CD4-positive, alpha-beta memory T cell (primary cell): Measurements from ENCODE around the gene SESN1. TPM values are rescaled to one million over a fixed set of nuclear protein-coding genes. Genes with fewer than 3 reads are reported as not detected.
A peak's percentile ranks its signal among the peaks of the same experiment; 100 is the strongest.

ENCODE experiments used
- CTCF ChIA-PET: fragments of 350-600 bp; sonication (Branson Sonifier 250); formaldehyde crosslinking; loops from one replicate; lab custom pipeline; 2021; ENCODE audit warnings: inconsistent platforms; ENCODE audit not compliant: partially characterized antibody; lab: Charles Lee
- POLR2A ChIA-PET: fragments of 350-600 bp; sonication (Branson Sonifier 250); formaldehyde crosslinking; loops from one replicate; lab custom pipeline; 2021; ENCODE audit not compliant: partially characterized antibody; lab: Charles Lee
- DNase-seq, 5 donors: peaks; one replicate each; pipeline versions ENCODE4 v3.0.0 to v3.0.0-alpha.2; 2020 to 2022; ENCODE audit warnings: mixed read lengths in 1 of 5
- H3K27ac ChIP-seq: one replicate; pipeline ENCODE4 v1.7.0; 2013; ENCODE audit warnings: low read depth, low read length
- H3K27me3 ChIP-seq: 2 replicates; pipeline ENCODE4 v1.7.0; 2013; ENCODE audit warnings: mild to moderate bottlenecking, low read length, moderate library complexity; ENCODE audit not compliant: insufficient read depth
- H3K36me3 ChIP-seq: 2 replicates; pipeline ENCODE4 v1.7.0; 2013; ENCODE audit warnings: mild to moderate bottlenecking, low read length, moderate library complexity; ENCODE audit not compliant: insufficient read depth
- H3K4me1 ChIP-seq: 2 replicates; pipeline ENCODE4 v1.7.0; 2013; ENCODE audit warnings: mild to moderate bottlenecking, low read length, moderate library complexity; ENCODE audit not compliant: insufficient read depth
- H3K4me3 ChIP-seq, 2 donors: one replicate each; pipeline ENCODE4 v1.7.0; 2013; ENCODE audit warnings: low read length in 2 of 2, mild to moderate bottlenecking in 1 of 2
- H3K9me3 ChIP-seq, 2 donors: one replicate each; pipeline ENCODE4 v1.7.0; 2013; ENCODE audit warnings: low read length in 2 of 2, control low read depth in 1 of 2; ENCODE audit not compliant: control insufficient read depth in 1 of 2
- H3K27ac Mint-ChIP-seq, 7 donors: one replicate each; pipeline ENCODE4 v1.8.0; 2020 to 2021; ENCODE audit warnings: mixed read lengths in 7 of 7, mild to moderate bottlenecking in 6 of 7, inconsistent platforms in 3 of 7, moderate library complexity in 3 of 7
- H3K27me3 Mint-ChIP-seq, 2 donors: one replicate each; pipeline ENCODE4 v1.8.0; 2020 to 2021; ENCODE audit warnings: mixed read lengths in 2 of 2
- H3K36me3 Mint-ChIP-seq, 2 donors: one replicate each; pipeline ENCODE4 v1.8.0; 2020 to 2021; ENCODE audit warnings: mixed read lengths in 2 of 2, inconsistent platforms in 1 of 2, mild to moderate bottlenecking in 1 of 2
- H3K4me1 Mint-ChIP-seq, 4 donors: one replicate each; pipeline ENCODE4 v1.8.0; 2020 to 2021; ENCODE audit warnings: mixed read lengths in 4 of 4, mild to moderate bottlenecking in 1 of 4
- H3K4me3 Mint-ChIP-seq, 8 donors: one replicate each; pipeline ENCODE4 v1.8.0; 2020 to 2021; ENCODE audit warnings: mixed read lengths in 8 of 8, mild to moderate bottlenecking in 7 of 8, moderate library complexity in 6 of 8, inconsistent platforms in 3 of 8
- H3K9me3 Mint-ChIP-seq, 8 donors: one replicate each; pipeline ENCODE4 v1.8.0; 2020 to 2021; ENCODE audit warnings: mixed read lengths in 8 of 8, mild to moderate bottlenecking in 5 of 8, inconsistent platforms in 3 of 8, moderate library complexity in 1 of 8
- intact Hi-C: fragments of 100-400 bp; cut with micrococcal nuclease; formaldehyde crosslinking; loops from one replicate; pipeline ENCODE4 v1.15.1; 2023
- polyA plus RNA-seq, 2 donors: library from polyadenylated mRNA; unstranded; fragments of 300-500 nt; fragmentation: Illumina TruSeq; gene quantifications; one replicate each; pipeline ENCODE4 v1.2.3, GENCODE V29; 2021
- total RNA-seq, 2 experiments: library from RNA; stranded (reverse); gene quantifications; one replicate each; pipeline ENCODE4 v1.2.3, GENCODE V29; 2021

The SESN1 gene
- total and polyA plus RNA-seq, 4 experiments from 2014 or later, result 37.0 to 51.7 (median 46.5) TPM

DNA sequence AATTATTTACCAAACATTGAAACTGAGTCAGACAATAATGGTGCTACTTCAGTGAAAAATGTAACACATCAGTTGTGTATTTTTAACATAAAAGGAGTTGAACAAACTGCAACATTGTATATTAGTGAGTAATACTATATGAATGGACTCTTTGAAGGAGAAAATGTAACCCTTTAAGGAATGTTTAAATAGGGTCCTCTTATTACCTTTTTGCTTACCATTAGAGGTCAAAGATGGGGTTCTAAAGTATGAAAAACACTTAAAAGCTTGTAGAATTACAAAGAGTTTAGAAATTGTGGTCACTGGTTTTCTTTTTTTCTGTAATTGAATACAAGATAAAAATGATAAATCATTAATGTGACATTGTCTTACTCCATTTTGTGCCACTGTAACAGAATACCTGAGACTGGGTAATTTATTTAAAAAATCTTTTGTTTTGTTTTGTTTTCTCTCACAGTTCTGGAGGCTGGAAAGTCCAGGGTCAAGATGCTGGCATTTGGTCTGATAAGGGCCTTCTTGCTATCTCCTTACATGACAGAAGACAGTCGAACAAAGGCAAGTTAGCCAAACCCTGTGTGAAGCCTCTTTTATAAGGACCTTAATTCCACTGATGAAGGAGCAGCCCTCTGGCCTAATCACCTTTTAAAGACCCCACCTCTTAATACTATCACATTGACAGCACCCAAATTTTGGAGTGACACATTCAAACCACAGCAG lies 43.2 kb downstream of the SESN1 start:
- Histone ChIP-seq H3K9me3 (no peaks in the 10 kb centered on the region), H3K4me3 (no peak overlapping the region), H3K4me1 (peaks cover 24% of the 10 kb centered on the region), H3K27ac (no peak overlapping the region), H3K27me3 (no peaks in the 10 kb centered on the region), H3K36me3 (no peaks in the 10 kb centered on the region)
- Mint-ChIP-seq H3K4me1 (peaks cover 27 to 38% (median 30%) of the 10 kb centered on the region in 4 donors), H3K36me3 (peaks cover 0 to 2% of the 10 kb centered on the region in 2 donors), H3K9me3 (no peaks in the 10 kb centered on the region), H3K27me3 (no peaks in the 10 kb centered on the region), H3K27ac (no peak overlapping the region), H3K4me3 (peak overlapping the region in 1 of 8 donors; percentile 1)
- ChIA-PET CTCF (interaction anchor here (3.5 kb wide), 1 partner anchor 15 kb away, joined by 16 read pairs; no protein-coding TSS in a partner anchor), POLR2A (interaction anchor here (0.8 to 1.4 kb wide), 2 partner anchors 12 to 15 kb away, joined by 3 to 8 read pairs; no protein-coding TSS in a partner anchor)
- no peak for DNase-seq
- intact Hi-C loops, result no loop called here

GRCh38 chr6:109050447-109051102 lies 44.1 kb downstream of the SESN1 start:
- Mint-ChIP-seq H3K36me3 (peaks cover 0 to 2% of the 10 kb centered on the region in 2 donors), H3K9me3 (no peaks in the 10 kb centered on the region), H3K4me3 (no peak overlapping the region), H3K4me1 (peaks cover 27 to 38% (median 30%) of the 10 kb centered on the region in 4 donors), H3K27ac (peak overlapping the region in 1 of 7 donors; percentile 50), H3K27me3 (no peaks in the 10 kb centered on the region)
- DNase-seq, result no peak
- CTCF ChIA-PET, result interaction anchor here (3.5 kb wide), 1 partner anchor 14 kb away, joined by 16 read pairs; no protein-coding TSS in a partner anchor
- H3K36me3 ChIP-seq, result no peaks in the 10 kb centered on the region
- POLR2A ChIA-PET, result interaction anchor here (1.1 to 2.4 kb wide), 3 partner anchors 9 to 41 kb away, joined by 3 to 8 read pairs (median 7); no protein-coding TSS in a partner anchor
- no peak overlapping the region for H3K27ac ChIP-seq
- H3K27me3 ChIP-seq, result no peaks in the 10 kb centered on the region
- no peak overlapping the region for H3K4me3 ChIP-seq
- intact Hi-C loops, result no loop called here
- H3K9me3 ChIP-seq, result no peaks in the 10 kb centered on the region
- H3K4me1 ChIP-seq, result peaks cover 24% of the 10 kb centered on the region

- no peak overlapping the region for H3K4me3 ChIP-seq
- Mint-ChIP-seq H3K36me3 (peaks cover 0 to 3% of the 10 kb centered on the region in 2 donors), H3K4me3 (no peak overlapping the region), H3K27me3 (no peaks in the 10 kb centered on the region), H3K4me1 (peaks cover 31 to 42% (median 33%) of the 10 kb centered on the region in 4 donors), H3K9me3 (no peaks in the 10 kb centered on the region), H3K27ac (peak overlapping the region in 1 of 7 donors; percentile 50)
- CTCF ChIA-PET, result interaction anchor here (1.2 to 3.5 kb wide), 3 partner anchors 9 to 38 kb away, joined by 3 to 16 read pairs (median 4); no protein-coding TSS in a partner anchor
- H3K27ac ChIP-seq, result no peak overlapping the region
- no peaks in the 10 kb centered on the region for H3K36me3 ChIP-seq
- no peaks in the 10 kb centered on the region for H3K27me3 ChIP-seq
- no peak for DNase-seq
- H3K9me3 ChIP-seq, result no peaks in the 10 kb centered on the region
- intact Hi-C loops, result no loop called here
- peaks cover 24% of the 10 kb centered on the region for H3K4me1 ChIP-seq
- POLR2A ChIA-PET, result interaction anchor here (1.1 to 2.4 kb wide), 3 partner anchors 10 to 40 kb away, joined by 3 to 8 read pairs (median 7); no protein-coding TSS in a partner anchor
These were observed 44.6 kb downstream of the SESN1 start for GRCh38 chr6:109050012-109050411.

- CTCF ChIA-PET, result interaction anchor here (0.9 to 3.5 kb wide), 6 partner anchors 10 to 154 kb away, joined by 3 to 16 read pairs (median 3); no protein-coding TSS in a partner anchor
- peak overlapping the region; percentile 0 to 94 (median 82) for H3K27ac Mint-ChIP-seq
- peaks cover 31 to 42% (median 34%) of the 10 kb centered on the region in 4 donors for H3K4me1 Mint-ChIP-seq
- Histone ChIP-seq H3K4me1 (peaks cover 24% of the 10 kb centered on the region), H3K4me3 (no peak overlapping the region), H3K27me3 (no peaks in the 10 kb centered on the region), H3K27ac (no peak overlapping the region), H3K9me3 (no peaks in the 10 kb centered on the region), H3K36me3 (no peaks in the 10 kb centered on the region)
- intact Hi-C loops, result no loop called here
- DNase-seq, result no peak
- POLR2A ChIA-PET, result interaction anchor here (0.7 to 2.4 kb wide), 5 partner anchors 11 to 251 kb away, joined by 3 to 7 read pairs (median 3); no protein-coding TSS in a partner anchor
- no peaks in the 10 kb centered on the region for H3K9me3 Mint-ChIP-seq
- no peaks in the 10 kb centered on the region for H3K27me3 Mint-ChIP-seq
- H3K36me3 Mint-ChIP-seq, result peaks cover 0 to 4% of the 10 kb centered on the region in 2 donors
- no peak overlapping the region for H3K4me3 Mint-ChIP-seq
These were observed 45.8 kb downstream of the SESN1 start for GRCh38 chr6:109048670-109049415.

DNA sequence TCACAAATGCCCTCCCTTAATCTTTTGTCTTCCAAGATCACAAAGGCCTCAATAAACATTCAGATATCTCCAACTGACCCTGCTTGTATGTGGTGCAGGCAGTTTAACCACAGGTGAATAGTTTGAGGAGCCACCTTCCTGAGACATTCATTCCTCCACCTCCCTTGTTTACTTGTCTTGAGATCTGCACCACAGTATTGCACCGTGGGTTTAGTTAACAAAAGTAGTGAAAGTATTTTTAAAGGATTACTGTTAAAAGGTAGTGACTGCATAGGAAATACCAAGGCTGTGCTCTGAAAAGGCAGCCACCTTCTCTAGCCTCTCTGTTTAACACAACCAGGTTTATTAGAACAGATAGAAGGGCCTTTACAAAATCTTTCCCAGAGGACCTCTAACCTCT lies 46.5 kb downstream of the SESN1 start:
- peak overlapping the region; percentile 25 to 89 (median 72) for H3K27ac Mint-ChIP-seq
- ChIA-PET CTCF (interaction anchor here (1.4 to 3.5 kb wide), 2 partner anchors 11 to 36 kb away, joined by 3 to 16 read pairs; no protein-coding TSS in a partner anchor), POLR2A (interaction anchor here (0.7 to 2.4 kb wide), 3 partner anchors 11 to 251 kb away, joined by 3 to 7 read pairs (median 3); no protein-coding TSS in a partner anchor)
- Histone ChIP-seq H3K36me3 (no peaks in the 10 kb centered on the region), H3K4me1 (peaks cover 24% of the 10 kb centered on the region), H3K9me3 (no peaks in the 10 kb centered on the region), H3K27me3 (no peaks in the 10 kb centered on the region), H3K4me3 (no peak overlapping the region), H3K27ac (no peak overlapping the region)
- H3K4me1 Mint-ChIP-seq, result peaks cover 28 to 38% (median 34%) of the 10 kb centered on the region in 4 donors
- H3K27me3 Mint-ChIP-seq, result no peaks in the 10 kb centered on the region
- DNase-seq, result no peak
- intact Hi-C loops, result no loop called here
- H3K4me3 Mint-ChIP-seq, result peak overlapping the region in 4 of 8 donors; percentile 15 to 63 (median 38)
- peaks cover 0 to 4% of the 10 kb centered on the region in 2 donors for H3K36me3 Mint-ChIP-seq
- H3K9me3 Mint-ChIP-seq, result no peaks in the 10 kb centered on the region

DNA sequence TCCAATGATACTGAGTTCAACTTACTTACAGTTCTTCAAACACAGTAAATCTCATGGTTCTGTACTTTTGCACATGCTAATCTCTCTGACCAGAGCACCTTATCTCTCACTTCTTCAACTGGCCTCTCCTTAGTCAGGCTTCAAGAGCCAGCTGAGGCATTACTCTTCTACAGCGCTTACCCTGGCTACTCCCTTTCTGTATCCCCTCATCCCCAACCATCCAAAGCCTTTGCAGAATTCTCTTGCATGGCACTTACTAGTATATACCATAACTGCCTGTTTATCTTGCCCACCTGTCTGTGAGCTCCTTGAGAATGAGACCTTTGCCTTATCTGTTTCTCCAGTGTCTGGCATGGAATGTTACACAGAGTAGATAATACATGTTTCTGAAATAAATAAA lies 49.2 kb downstream of the SESN1 start:
- Histone ChIP-seq H3K9me3 (no peaks in the 10 kb centered on the region), H3K27me3 (no peaks in the 10 kb centered on the region), H3K4me1 (peaks cover 9% of the 10 kb centered on the region), H3K36me3 (no peaks in the 10 kb centered on the region), H3K27ac (no peak overlapping the region), H3K4me3 (no peak overlapping the region)
- H3K27ac Mint-ChIP-seq, result peak overlapping the region in 3 of 7 donors; percentile 3 to 63 (median 43)
- H3K4me3 Mint-ChIP-seq, result no peak overlapping the region
- no peaks in the 10 kb centered on the region for H3K9me3 Mint-ChIP-seq
- no peak for DNase-seq
- POLR2A ChIA-PET, result no interaction called here
- no peaks in the 10 kb centered on the region for H3K27me3 Mint-ChIP-seq
- CTCF ChIA-PET, result interaction anchor here (1.3 to 1.4 kb wide), 2 partner anchors 10 to 28 kb away, joined by 4 to 6 read pairs; no protein-coding TSS in a partner anchor
- H3K36me3 Mint-ChIP-seq, result peaks cover 0 to 4% of the 10 kb centered on the region in 2 donors
- intact Hi-C loops, result loop anchor here (2.0 kb wide), 1 partner anchor 13 kb away; no protein-coding TSS in a partner anchor
- H3K4me1 Mint-ChIP-seq, result peaks cover 16 to 30% (median 22%) of the 10 kb centered on the region in 4 donors
